ENCODE data around the gene ZNF561. TPM values are rescaled to one million over a fixed set of nuclear protein-coding genes. Genes with fewer than 3 reads are reported as not detected.

The ZNF561 gene
- total and polyA plus RNA-seq, 2 experiments from 2014 or later = 16.0 to 24.8 TPM

- DNase-seq = no peak
- Histone ChIP-seq H3K4me1 (ENCODE audit: insufficient read depth) (no peaks in the 10 kb centered on the region), H3K79me2 (ENCODE audit: insufficient read depth) (peaks cover 98% of the 10 kb centered on the region), H3K9ac (no peak overlapping the region), H3K9me2 (ENCODE audit: insufficient read depth) (no peaks in the 10 kb centered on the region), H3K4me3 (no peak overlapping the region), H3K27ac (no peak overlapping the region), H2AFZ (no peak overlapping the region), H3K36me3 (ENCODE audit: low read depth) (peaks cover 61% of the 10 kb centered on the region), H3K27me3 (replicated peaks; ENCODE audit: insufficient read depth) (no peaks in the 10 kb centered on the region), H3K9me3 (ENCODE audit: low read depth) (no peaks in the 10 kb centered on the region), H4K20me1 (ENCODE audit: insufficient read depth) (no peaks in the 10 kb centered on the region), H3F3A (ENCODE audit: insufficient read depth) (peaks cover 9% of the 10 kb centered on the region; the same call in 1 of the 2 replicates), H3K4me2 (ENCODE audit: unreplicated experiment) (no peak overlapping the region)
- 91 to 99% methylated on average over 5 of the region's 5 CpGs for WGBS, 2 experiments (ENCODE audit: low coverage in 1 of 2, low lambda C conversion rate in 2 of 2, missing lambda C conversion rate in 2 of 2)
- in situ Hi-C loops (cut with MboI) = no loop called here
- no peak for TF ChIP-seq EZH2phosphoT487 (IDR thresholded peaks at IDR 0.05; ENCODE audit: insufficient read depth, low read depth)
- no peak for TF ChIP-seq EZH2 (IDR thresholded peaks at IDR 0.05; ENCODE audit: insufficient read depth, poor library complexity, severe bottlenecking)
These were observed 29.3 kb upstream of the ZNF561 start for GRCh38 chr19:9650345-9650744.

DNA sequence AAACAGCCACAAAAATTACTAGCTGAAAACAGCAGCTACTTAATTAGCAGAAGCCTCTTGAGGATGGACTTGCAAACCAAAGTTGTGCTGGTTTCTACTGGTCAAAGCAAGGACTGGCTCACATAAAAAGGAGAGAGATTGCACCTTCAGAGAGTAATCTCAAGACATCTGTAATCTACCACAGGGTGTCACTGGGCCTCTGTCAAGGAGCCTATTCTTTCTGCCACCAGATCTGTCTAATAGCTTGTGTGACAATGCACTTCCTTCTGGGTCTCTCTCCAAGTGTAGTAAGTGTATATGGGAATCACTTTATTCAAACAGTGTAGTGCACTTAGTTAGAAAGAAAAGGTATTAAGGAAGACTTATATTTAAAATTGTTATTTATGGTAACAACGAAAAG lies 24.4 kb upstream of the ZNF561 start:
- H2AFZ ChIP-seq = no peak overlapping the region
- no peak overlapping the region for H3K4me2 ChIP-seq (ENCODE audit: unreplicated experiment)
- no peaks in the 10 kb centered on the region for H3F3A ChIP-seq (ENCODE audit: insufficient read depth)
- H3K4me1 ChIP-seq (ENCODE audit: insufficient read depth) = no peaks in the 10 kb centered on the region
- no peak for DNase-seq
- H3K36me3 ChIP-seq (ENCODE audit: low read depth) = peaks cover 13% of the 10 kb centered on the region; the same call in 1 of the 2 replicates
- H3K27ac ChIP-seq = no peak overlapping the region
- WGBS, 2 experiments (ENCODE audit: low coverage in 1 of 2, low lambda C conversion rate in 2 of 2, missing lambda C conversion rate in 2 of 2) = 93 to 96% methylated on average over 1 of the region's 1 CpG
- H3K27me3 ChIP-seq (replicated peaks; ENCODE audit: insufficient read depth) = no peaks in the 10 kb centered on the region
- in situ Hi-C loops (cut with MboI) = no loop called here
- H3K9ac ChIP-seq = no peak overlapping the region
- no peak for TF ChIP-seq EZH2phosphoT487 (IDR thresholded peaks at IDR 0.05; ENCODE audit: insufficient read depth, low read depth)
- no peak for TF ChIP-seq EZH2 (IDR thresholded peaks at IDR 0.05; ENCODE audit: insufficient read depth, poor library complexity, severe bottlenecking)
- H4K20me1 ChIP-seq (ENCODE audit: insufficient read depth) = no peaks in the 10 kb centered on the region
- no peaks in the 10 kb centered on the region for H3K9me3 ChIP-seq (ENCODE audit: low read depth)
- H3K4me3 ChIP-seq = no peak overlapping the region
- peaks cover 52% of the 10 kb centered on the region for H3K79me2 ChIP-seq (ENCODE audit: insufficient read depth)
- no peaks in the 10 kb centered on the region for H3K9me2 ChIP-seq (ENCODE audit: insufficient read depth)

GRCh38 chr19:9644472-9644871 lies 23.4 kb upstream of the ZNF561 start:
- no peaks in the 10 kb centered on the region for H3K9me2 ChIP-seq (ENCODE audit: insufficient read depth)

GRCh38 chr19:9641810-9642209 lies 20.8 kb upstream of the ZNF561 start:
- no peaks in the 10 kb centered on the region for H3K9me3 ChIP-seq (ENCODE audit: low read depth)
- H4K20me1 ChIP-seq (ENCODE audit: insufficient read depth) = no peaks in the 10 kb centered on the region
- no peak overlapping the region for H3K4me3 ChIP-seq
- H3K79me2 ChIP-seq (ENCODE audit: insufficient read depth) = peaks cover 16% of the 10 kb centered on the region
- DNase-seq = no peak
- in situ Hi-C loops (cut with MboI) = no loop called here
- no peaks in the 10 kb centered on the region for H3K9me2 ChIP-seq (ENCODE audit: insufficient read depth)
- no peaks in the 10 kb centered on the region for H3K27me3 ChIP-seq (replicated peaks; ENCODE audit: insufficient read depth)
- no peak overlapping the region for H2AFZ ChIP-seq
- no peak overlapping the region for H3K4me2 ChIP-seq (ENCODE audit: unreplicated experiment)
- H3F3A ChIP-seq (ENCODE audit: insufficient read depth) = no peaks in the 10 kb centered on the region
- no peak overlapping the region for H3K27ac ChIP-seq
- TF ChIP-seq EZH2 (IDR thresholded peaks at IDR 0.05; ENCODE audit: insufficient read depth, poor library complexity, severe bottlenecking) (no peak), EZH2phosphoT487 (IDR thresholded peaks at IDR 0.05; ENCODE audit: insufficient read depth, low read depth) (no peak)
- WGBS, 2 experiments (ENCODE audit: low coverage in 1 of 2, low lambda C conversion rate in 2 of 2, missing lambda C conversion rate in 2 of 2) = 96 to 97% methylated on average over 6 of the region's 6 CpGs
- H3K4me1 ChIP-seq (ENCODE audit: insufficient read depth) = no peaks in the 10 kb centered on the region
- H3K9ac ChIP-seq = no peak overlapping the region
- no peaks in the 10 kb centered on the region; the same call in 1 of the 2 replicates for H3K36me3 ChIP-seq (ENCODE audit: low read depth)

More at GRCh38 chr19:9644472-9644871, 23.4 kb upstream of the ZNF561 start:
- Histone ChIP-seq H4K20me1 (ENCODE audit: insufficient read depth) (no peaks in the 10 kb centered on the region), H3K4me1 (ENCODE audit: insufficient read depth) (no peaks in the 10 kb centered on the region), H3K4me3 (no peak overlapping the region), H3K9me3 (ENCODE audit: low read depth) (no peaks in the 10 kb centered on the region), H3F3A (ENCODE audit: insufficient read depth) (no peaks in the 10 kb centered on the region), H3K4me2 (ENCODE audit: unreplicated experiment) (no peak overlapping the region), H3K36me3 (ENCODE audit: low read depth) (peaks cover 6% of the 10 kb centered on the region; the same call in 1 of the 2 replicates), H3K79me2 (ENCODE audit: insufficient read depth) (peaks cover 42% of the 10 kb centered on the region), H3K27me3 (replicated peaks; ENCODE audit: insufficient read depth) (no peaks in the 10 kb centered on the region), H2AFZ (no peak overlapping the region), H3K27ac (no peak overlapping the region), H3K9ac (no peak overlapping the region)
- WGBS, 2 experiments (ENCODE audit: low coverage in 1 of 2, low lambda C conversion rate in 2 of 2, missing lambda C conversion rate in 2 of 2) = 92 to 93% methylated on average over 4 of the region's 4 CpGs
- TF ChIP-seq EZH2 (IDR thresholded peaks at IDR 0.05; ENCODE audit: insufficient read depth, poor library complexity, severe bottlenecking) (no peak), EZH2phosphoT487 (IDR thresholded peaks at IDR 0.05; ENCODE audit: insufficient read depth, low read depth) (no peak)
- in situ Hi-C loops (cut with MboI) = no loop called here
- DNase-seq = no peak

GRCh38 chr19:9640956-9641355 lies 19.9 kb upstream of the ZNF561 start:
- Histone ChIP-seq H3K9ac (no peak overlapping the region), H3F3A (ENCODE audit: insufficient read depth) (no peaks in the 10 kb centered on the region), H3K4me1 (ENCODE audit: insufficient read depth) (no peaks in the 10 kb centered on the region), H3K27ac (no peak overlapping the region), H4K20me1 (ENCODE audit: insufficient read depth) (no peaks in the 10 kb centered on the region), H3K36me3 (ENCODE audit: low read depth) (no peaks in the 10 kb centered on the region; the same call in 1 of the 2 replicates), H3K9me3 (ENCODE audit: low read depth) (no peaks in the 10 kb centered on the region), H3K4me3 (no peak overlapping the region), H2AFZ (no peak overlapping the region), H3K9me2 (ENCODE audit: insufficient read depth) (no peaks in the 10 kb centered on the region), H3K27me3 (replicated peaks; ENCODE audit: insufficient read depth) (no peaks in the 10 kb centered on the region), H3K4me2 (ENCODE audit: unreplicated experiment) (no peak overlapping the region), H3K79me2 (ENCODE audit: insufficient read depth) (peaks cover 8% of the 10 kb centered on the region; the same call in 1 of the 2 replicates)
- no peak for DNase-seq
- TF ChIP-seq EZH2phosphoT487 (IDR thresholded peaks at IDR 0.05; ENCODE audit: insufficient read depth, low read depth) (no peak), EZH2 (IDR thresholded peaks at IDR 0.05; ENCODE audit: insufficient read depth, poor library complexity, severe bottlenecking) (no peak)
- in situ Hi-C loops (cut with MboI) = no loop called here
- 87 to 90% methylated on average over 1 of the region's 1 CpG for WGBS, 2 experiments (ENCODE audit: low coverage in 1 of 2, low lambda C conversion rate in 2 of 2, missing lambda C conversion rate in 2 of 2)
